Calu3 (cell line): ENCODE data around the gene TMEM178B. TPM values are rescaled to one million over a fixed set of nuclear protein-coding genes. Genes with fewer than 3 reads are reported as not detected.

ENCODE experiments used
- BruUV-seq: library from RNA; stranded (reverse); fragments of 400-500 nt; replicated peaks from 2 replicates; lab custom pipeline; 2021; lab: Mats Ljungman, UMichigan
- CTCF ChIA-PET: fragments of 300-600 bp; sonication (Branson Sonifier 250); formaldehyde crosslinking; loops from one replicate; lab custom pipeline; 2022; ENCODE audit warnings: antibody characterized with exemption; lab: Charles Lee
- DNase-seq: peaks from one replicate; pipeline ENCODE4 v3.0.0; 2022
- H3K27ac Mint-ChIP-seq: one replicate; pipeline ENCODE4 v1.8.0; 2022; ENCODE audit warnings: mixed read lengths; ENCODE audit not compliant: unreplicated experiment
- H3K27me3 Mint-ChIP-seq: one replicate; pipeline ENCODE4 v1.8.0; 2022; ENCODE audit warnings: mixed read lengths; ENCODE audit not compliant: unreplicated experiment
- H3K36me3 Mint-ChIP-seq: one replicate; pipeline ENCODE4 v1.8.0; 2022; ENCODE audit warnings: mild to moderate bottlenecking, moderate library complexity, mixed read lengths; ENCODE audit not compliant: insufficient read depth, unreplicated experiment
- H3K4me1 Mint-ChIP-seq: one replicate; pipeline ENCODE4 v1.8.0; 2022; ENCODE audit warnings: mild to moderate bottlenecking, low read depth, mixed read lengths; ENCODE audit not compliant: unreplicated experiment
- H3K4me3 Mint-ChIP-seq: one replicate; pipeline ENCODE4 v1.8.0; 2022; ENCODE audit warnings: mild to moderate bottlenecking, low read depth, moderate library complexity, mixed read lengths; ENCODE audit not compliant: unreplicated experiment
- H3K9me3 Mint-ChIP-seq: one replicate; pipeline ENCODE4 v1.8.0; 2022; ENCODE audit warnings: low read depth, mixed read lengths; ENCODE audit not compliant: unreplicated experiment
- CTCF ChIP-seq: fragments of 200-600 bp; IDR thresholded peaks from one replicate; pipeline ENCODE4 v1.8.0; 2022; ENCODE audit warnings: antibody characterized with exemption; ENCODE audit not compliant: unreplicated experiment
- intact Hi-C: fragments of 100-400 bp; cut with micrococcal nuclease; formaldehyde crosslinking; loops from one replicate; pipeline ENCODE4 v1.10.0; 2022; ENCODE audit not compliant: unreplicated experiment
- total RNA-seq: library from RNA; stranded (reverse); gene quantifications from 2 replicates; pipeline ENCODE4 v1.2.3, GENCODE V29; 2022

Gene TMEM178B
- total RNA-seq, 1 experiment from 2014 or later = 1.5 TPM

- no TSS peak for BruUV-seq
- no peak overlapping the region for H3K4me3 Mint-ChIP-seq
- H3K36me3 Mint-ChIP-seq = no peaks in the 10 kb centered on the region
- DNase-seq = no peak
- H3K27ac Mint-ChIP-seq = no peak overlapping the region
- H3K9me3 Mint-ChIP-seq = peaks cover 7% of the 10 kb centered on the region
- intact Hi-C loops = no loop called here
- TF ChIP-seq CTCF = no peak
- CTCF ChIA-PET = no interaction called here
- no peaks in the 10 kb centered on the region for H3K27me3 Mint-ChIP-seq
- H3K4me1 Mint-ChIP-seq = no peaks in the 10 kb centered on the region
These were observed 300.6 kb downstream of the TMEM178B start for GRCh38 chr7:141374425-141374824.

GRCh38 chr7:141375442-141375841 is 301.6 kb downstream of the TMEM178B start:
- H3K4me3 Mint-ChIP-seq = no peak overlapping the region
- TF ChIP-seq CTCF = no peak
- no peaks in the 10 kb centered on the region for H3K4me1 Mint-ChIP-seq
- peaks cover 10% of the 10 kb centered on the region for H3K9me3 Mint-ChIP-seq
- no TSS peak for BruUV-seq
- CTCF ChIA-PET = no interaction called here
- no peak for DNase-seq
- intact Hi-C loops = no loop called here
- no peaks in the 10 kb centered on the region for H3K36me3 Mint-ChIP-seq
- H3K27ac Mint-ChIP-seq = no peak overlapping the region
- no peaks in the 10 kb centered on the region for H3K27me3 Mint-ChIP-seq

GRCh38 chr7:141377906-141378305 is 304.0 kb downstream of the TMEM178B start:
- CTCF ChIA-PET = no interaction called here
- BruUV-seq = no TSS peak
- DNase-seq = no peak
- Mint-ChIP-seq H3K4me3 (no peak overlapping the region), H3K9me3 (peaks cover 8% of the 10 kb centered on the region), H3K27ac (no peak overlapping the region), H3K4me1 (no peaks in the 10 kb centered on the region), H3K27me3 (no peaks in the 10 kb centered on the region), H3K36me3 (no peaks in the 10 kb centered on the region)
- intact Hi-C loops = no loop called here
- TF ChIP-seq CTCF = no peak

GRCh38 chr7:141378405-141378804 is 304.5 kb downstream of the TMEM178B start:
- CTCF ChIA-PET = no interaction called here
- Mint-ChIP-seq H3K27ac (no peak overlapping the region), H3K4me3 (no peak overlapping the region), H3K4me1 (no peaks in the 10 kb centered on the region), H3K36me3 (no peaks in the 10 kb centered on the region), H3K27me3 (no peaks in the 10 kb centered on the region), H3K9me3 (peaks cover 8% of the 10 kb centered on the region)
- intact Hi-C loops = no loop called here
- BruUV-seq = no TSS peak
- TF ChIP-seq CTCF = no peak
- no peak for DNase-seq
